ENCODE measurements around the gene CDC25B.

DNA sequence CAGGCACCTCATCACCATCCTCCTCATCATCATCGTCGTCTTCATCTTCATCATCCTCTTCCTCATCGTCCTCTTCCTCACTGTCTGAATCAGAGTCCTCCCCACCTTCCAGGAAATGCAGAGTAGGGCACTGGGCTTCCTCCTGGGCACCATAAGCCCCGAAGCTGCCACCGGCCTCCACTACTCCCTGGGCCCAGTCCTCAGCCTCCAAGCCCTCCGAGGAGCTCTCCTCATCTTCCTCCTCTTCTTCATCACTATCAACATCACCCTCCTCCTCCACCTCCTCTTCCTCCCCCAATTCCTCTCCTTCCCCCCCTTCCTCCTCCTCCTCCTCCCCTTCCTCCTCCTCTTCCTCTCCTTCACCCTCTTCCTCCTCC lies 11.3 kb upstream of the CDC25B start:
- TF ChIP-seq, protein P1, sequence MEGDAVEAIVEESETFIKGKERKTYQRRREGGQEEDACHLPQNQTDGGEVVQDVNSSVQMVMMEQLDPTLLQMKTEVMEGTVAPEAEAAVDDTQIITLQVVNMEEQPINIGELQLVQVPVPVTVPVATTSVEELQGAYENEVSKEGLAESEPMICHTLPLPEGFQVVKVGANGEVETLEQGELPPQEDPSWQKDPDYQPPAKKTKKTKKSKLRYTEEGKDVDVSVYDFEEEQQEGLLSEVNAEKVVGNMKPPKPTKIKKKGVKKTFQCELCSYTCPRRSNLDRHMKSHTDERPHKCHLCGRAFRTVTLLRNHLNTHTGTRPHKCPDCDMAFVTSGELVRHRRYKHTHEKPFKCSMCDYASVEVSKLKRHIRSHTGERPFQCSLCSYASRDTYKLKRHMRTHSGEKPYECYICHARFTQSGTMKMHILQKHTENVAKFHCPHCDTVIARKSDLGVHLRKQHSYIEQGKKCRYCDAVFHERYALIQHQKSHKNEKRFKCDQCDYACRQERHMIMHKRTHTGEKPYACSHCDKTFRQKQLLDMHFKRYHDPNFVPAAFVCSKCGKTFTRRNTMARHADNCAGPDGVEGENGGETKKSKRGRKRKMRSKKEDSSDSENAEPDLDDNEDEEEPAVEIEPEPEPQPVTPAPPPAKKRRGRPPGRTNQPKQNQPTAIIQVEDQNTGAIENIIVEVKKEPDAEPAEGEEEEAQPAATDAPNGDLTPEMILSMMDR (IDR thresholded peaks at IDR 0.05; ENCODE audit: extremely low read depth in 1 of 2, insufficient read depth in 1 of 2, low read depth in 1 of 2, low read length in 2 of 2) = no peak
- TF ChIP-seq POLR2A (IDR thresholded peaks at IDR 0.05; ENCODE audit: low read depth, low read length) = no peak
- no peak for TF ChIP-seq EZH2 (IDR thresholded peaks at IDR 0.05; ENCODE audit: borderline replicate concordance, low read depth, low read length, severe bottlenecking)
- no peak for TF ChIP-seq JUN (IDR thresholded peaks at IDR 0.05; ENCODE audit: borderline replicate concordance, insufficient read depth, insufficient read length, low read depth)
- TF ChIP-seq, protein P2, sequence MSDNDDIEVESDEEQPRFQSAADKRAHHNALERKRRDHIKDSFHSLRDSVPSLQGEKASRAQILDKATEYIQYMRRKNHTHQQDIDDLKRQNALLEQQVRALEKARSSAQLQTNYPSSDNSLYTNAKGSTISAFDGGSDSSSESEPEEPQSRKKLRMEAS (IDR thresholded peaks at IDR 0.05; ENCODE audit: insufficient read depth, insufficient read length) = no peak
- TF ChIP-seq POLR2AphosphoS5 (IDR thresholded peaks at IDR 0.05; ENCODE audit: insufficient read depth, low read depth, low read length) = no peak
- TF ChIP-seq MYC (IDR thresholded peaks at IDR 0.05; ENCODE audit: low read depth, low read length) = no peak
- TF ChIP-seq FOS (IDR thresholded peaks at IDR 0.05; ENCODE audit: borderline replicate concordance, insufficient read depth, low read length) = no peak
